GM12873 (cell line): ENCODE measurements around the gene STEAP3.
A peak's percentile ranks its signal among the peaks of the same experiment; 100 is the strongest.

Experiments
- CTCF ChIP-seq: IDR thresholded peaks from 2 replicates; pipeline ENCODE4 v1.5.1; 2012; ENCODE audit warnings: low read depth, mild to moderate bottlenecking, moderate library complexity, low read length, control low read depth; ENCODE audit not compliant: insufficient read depth; ENCODE audit errors: missing control alignments

STEAP3 gene

DNA sequence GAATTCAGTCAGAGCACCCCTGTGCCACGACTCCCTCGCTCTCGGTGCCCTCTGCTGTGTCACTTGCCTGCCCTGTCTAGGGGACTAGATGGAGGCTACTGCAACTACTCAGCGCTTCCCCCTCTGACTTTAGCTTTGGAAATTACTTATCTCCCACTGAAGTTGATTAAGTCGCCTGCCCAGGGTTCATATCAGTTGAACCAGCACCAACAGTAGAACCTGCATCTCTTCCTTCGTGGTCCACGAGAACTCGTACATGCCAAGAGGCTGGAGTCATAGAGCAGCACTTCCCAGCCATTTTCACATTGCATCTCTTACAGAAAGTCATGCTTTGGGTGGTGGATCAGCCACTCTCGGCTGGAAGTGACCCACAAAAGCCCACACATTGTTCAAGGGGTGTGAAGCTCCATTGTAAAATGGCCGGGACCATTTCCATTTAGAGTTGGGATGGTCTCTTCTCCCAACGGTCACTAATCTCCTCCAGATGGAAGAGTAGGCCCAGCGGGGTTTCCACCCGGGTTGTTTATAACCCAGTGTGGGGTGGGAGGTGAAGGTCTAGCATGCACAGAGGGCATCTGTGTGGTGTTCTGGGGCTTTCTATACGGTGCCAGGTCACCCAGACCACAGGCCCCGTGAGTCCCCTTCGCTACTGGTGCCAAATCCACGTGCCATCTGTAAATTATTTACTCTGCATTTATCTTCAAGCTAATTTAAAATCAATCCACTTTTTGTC, 38.0 kb downstream of the STEAP3 start:
- no peak for TF ChIP-seq CTCF

DNA sequence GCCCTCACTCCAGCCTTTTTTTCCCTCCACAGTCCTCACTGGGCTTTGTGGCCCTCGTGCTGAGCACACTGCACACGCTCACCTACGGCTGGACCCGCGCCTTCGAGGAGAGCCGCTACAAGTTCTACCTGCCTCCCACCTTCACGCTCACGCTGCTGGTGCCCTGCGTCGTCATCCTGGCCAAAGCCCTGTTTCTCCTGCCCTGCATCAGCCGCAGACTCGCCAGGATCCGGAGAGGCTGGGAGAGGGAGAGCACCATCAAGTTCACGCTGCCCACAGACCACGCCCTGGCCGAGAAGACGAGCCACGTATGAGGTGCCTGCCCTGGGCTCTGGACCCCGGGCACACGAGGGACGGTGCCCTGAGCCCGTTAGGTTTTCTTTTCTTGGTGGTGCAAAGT, 39.4 kb downstream of the STEAP3 start:
- TF ChIP-seq CTCF = no peak

DNA sequence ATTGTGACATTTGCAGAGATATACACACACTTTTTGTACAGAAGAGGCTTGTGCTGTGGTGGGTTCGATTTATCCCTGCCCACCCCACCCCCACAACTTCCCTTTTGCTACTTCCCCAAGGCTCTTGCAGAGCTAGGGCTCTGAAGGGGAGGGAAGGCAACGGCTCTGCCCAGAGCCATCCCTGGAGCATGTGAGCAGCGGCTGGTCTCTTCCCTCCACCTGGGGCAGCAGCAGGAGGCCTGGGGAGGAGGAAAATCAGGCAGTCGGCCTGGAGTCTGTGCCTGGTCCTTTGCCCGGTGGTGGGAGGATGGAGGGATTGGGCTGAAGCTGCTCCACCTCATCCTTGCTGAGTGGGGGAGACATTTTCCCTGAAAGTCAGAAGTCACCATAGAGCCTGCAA, 40.0 kb downstream of the STEAP3 start:
- TF ChIP-seq CTCF = no peak

DNA sequence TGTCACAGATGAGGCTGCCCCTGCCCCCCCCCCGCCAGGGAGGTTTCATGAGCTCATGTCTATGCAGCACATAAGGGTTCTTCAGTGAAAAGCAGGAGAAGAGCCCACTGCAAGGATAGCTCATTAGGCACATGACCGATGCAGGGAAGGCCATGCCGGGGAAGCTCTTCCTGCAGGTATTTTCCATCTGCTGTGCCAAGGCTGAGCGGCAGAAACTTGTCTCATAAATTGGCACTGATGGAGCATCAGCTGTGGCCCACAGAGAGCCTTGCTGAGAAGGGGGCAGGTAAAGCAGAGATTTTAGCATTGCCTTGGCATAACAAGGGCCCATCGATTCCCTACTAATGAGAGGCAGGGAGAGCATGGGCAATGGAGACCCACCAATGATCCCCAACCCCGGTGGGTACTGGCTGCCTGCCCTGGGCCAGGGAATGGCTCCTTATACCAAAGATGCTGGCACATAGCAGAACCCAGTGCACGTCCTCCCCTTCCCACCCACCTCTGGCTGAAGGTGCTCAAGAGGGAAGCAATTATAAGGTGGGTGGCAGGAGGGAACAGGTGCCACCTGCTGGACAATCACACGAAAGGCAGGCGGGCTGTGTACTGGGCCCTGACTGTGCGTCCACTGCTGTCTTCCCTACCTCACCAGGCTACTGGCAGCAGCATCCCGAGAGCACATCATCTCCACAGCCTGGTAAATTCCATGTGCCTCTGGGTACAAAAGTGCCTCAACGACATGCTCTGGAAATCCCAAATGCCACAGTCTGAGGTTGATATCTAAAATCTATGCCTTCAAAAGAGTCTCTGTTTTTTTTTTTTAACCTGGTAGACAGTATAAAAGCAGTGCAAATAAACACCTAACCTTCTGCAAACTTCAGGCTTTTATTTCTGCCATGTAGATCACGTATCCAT, 41.4 kb downstream of the STEAP3 start:
- TF ChIP-seq CTCF = peak; percentile 97

GRCh38 chr2:119265693-119266066, 42.0 kb downstream of the STEAP3 start:
- TF ChIP-seq CTCF = no peak

DNA sequence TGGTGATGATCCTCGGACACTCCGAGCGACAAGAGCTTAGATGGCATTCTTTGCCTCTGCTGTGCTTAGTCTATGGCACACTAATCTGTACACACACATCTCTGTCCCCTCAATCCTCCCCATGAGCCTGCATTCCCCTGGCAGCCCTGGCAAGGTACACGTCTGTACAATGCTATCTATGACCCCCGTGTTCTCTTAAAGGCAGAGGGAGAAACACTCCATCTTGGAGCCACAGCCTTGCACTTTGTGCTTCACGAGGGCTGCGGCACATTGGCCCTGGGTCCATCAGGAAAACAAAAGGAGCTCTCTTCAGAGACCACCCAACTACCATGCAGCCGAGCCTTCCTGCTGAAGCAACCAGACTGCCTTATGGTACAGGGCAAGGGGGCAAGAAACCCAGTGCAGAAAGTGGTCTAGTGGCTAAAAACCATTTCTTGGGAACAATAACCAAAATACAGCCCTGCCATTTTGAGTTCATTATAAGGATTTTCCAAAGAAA, 42.5 kb downstream of the STEAP3 start:
- TF ChIP-seq CTCF = no peak

DNA sequence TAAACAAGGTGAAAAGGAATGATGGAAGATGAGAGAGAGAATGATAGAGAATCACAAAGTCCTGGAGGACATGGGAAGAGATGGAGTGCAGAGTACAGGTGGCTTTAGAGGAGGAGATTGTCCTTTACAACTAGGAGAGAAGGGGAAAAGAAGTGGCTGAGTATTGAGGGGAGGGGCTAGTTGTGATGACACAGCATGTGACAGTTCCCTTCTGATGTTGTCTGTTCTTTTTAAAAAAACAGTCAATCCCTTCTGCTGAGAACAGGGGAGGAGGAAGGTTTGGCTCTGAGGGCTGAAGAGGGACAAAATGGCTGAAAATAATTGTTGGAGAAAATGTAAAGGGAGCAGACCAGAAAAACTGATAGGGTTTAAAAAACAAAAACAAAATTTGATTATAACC, 44.0 kb downstream of the STEAP3 start:
- no peak for TF ChIP-seq CTCF
